ENCODE data around the gene EFNB3. TPM values are rescaled to one million over a fixed set of nuclear protein-coding genes. Genes with fewer than 3 reads are reported as not detected.

The EFNB3 gene
- total RNA-seq, 1 experiment from 2014 or later: 7.6 TPM

Other genes starting within 250 kb of the EFNB3 start
- gene ZBTB4, start 225.6 kb upstream of the EFNB3 start, total RNA-seq (2014; rRNA removed; shearing (Covaris generic)): 24.8 and 28.4 TPM in 2 replicates
- not detected in 2 replicates for gene SLC35G6, start 223.8 kb upstream of the EFNB3 start, total RNA-seq (2014; rRNA removed; shearing (Covaris generic))
- gene POLR2A, start 220.8 kb upstream of the EFNB3 start, total RNA-seq (2014; rRNA removed; shearing (Covaris generic)): 17.8 and 23.4 TPM in 2 replicates
- 9.3 and 17.0 TPM in 2 replicates for gene TNFSF12, start 156.1 kb upstream of the EFNB3 start, total RNA-seq (2014; rRNA removed; shearing (Covaris generic))
- gene TNFSF13, start 146.5 kb upstream of the EFNB3 start, total RNA-seq (2014; rRNA removed; shearing (Covaris generic)): 3.7 and 4.1 TPM in 2 replicates
- 162 and 170 TPM in 2 replicates for gene SENP3, start 143.3 kb upstream of the EFNB3 start, total RNA-seq (2014; rRNA removed; shearing (Covaris generic))
- gene CD68, start 125.6 kb upstream of the EFNB3 start, total RNA-seq (2014; rRNA removed; shearing (Covaris generic)): 11.5 and 15.6 TPM in 2 replicates
- gene MPDU1, start 121.3 kb upstream of the EFNB3 start, total RNA-seq (2014; rRNA removed; shearing (Covaris generic)): 246 and 350 TPM in 2 replicates
- gene SOX15, start 115.1 kb upstream of the EFNB3 start, total RNA-seq (2014; rRNA removed; shearing (Covaris generic)): 2.0 and 7.2 TPM in 2 replicates
- gene FXR2, start 90.3 kb upstream of the EFNB3 start, total RNA-seq (2014; rRNA removed; shearing (Covaris generic)): 61.1 and 76.5 TPM in 2 replicates
- 64.0 and 77.4 TPM in 2 replicates for gene SAT2, start 77.4 kb upstream of the EFNB3 start, total RNA-seq (2014; rRNA removed; shearing (Covaris generic))
- 2.8 TPM in 1 of 2 replicates, not detected in the other for gene SHBG, start 75.1 kb upstream of the EFNB3 start, total RNA-seq (2014; rRNA removed; shearing (Covaris generic))
- not detected in 2 replicates for gene ATP1B2, start 54.3 kb upstream of the EFNB3 start, total RNA-seq (2014; rRNA removed; shearing (Covaris generic))
- gene TP53, start 17.7 kb upstream of the EFNB3 start, total RNA-seq (2014; rRNA removed; shearing (Covaris generic)): 99.3 and 107 TPM in 2 replicates
- 26.0 and 27.4 TPM in 2 replicates for gene WRAP53, start 16.7 kb upstream of the EFNB3 start, total RNA-seq (2014; rRNA removed; shearing (Covaris generic))
- gene DNAH2, start 12.5 kb downstream of the EFNB3 start, total RNA-seq (2014; rRNA removed; shearing (Covaris generic)): 0.17 TPM in 2 replicates
- gene KDM6B, start 129.0 kb downstream of the EFNB3 start, total RNA-seq (2014; rRNA removed; shearing (Covaris generic)): 0.16 and 0.93 TPM in 2 replicates
- gene TMEM88, start 149.9 kb downstream of the EFNB3 start, total RNA-seq (2014; rRNA removed; shearing (Covaris generic)): not detected in 2 replicates
- 200 and 243 TPM in 2 replicates for gene NAA38, start 152.4 kb downstream of the EFNB3 start, total RNA-seq (2014; rRNA removed; shearing (Covaris generic))
- gene CYB5D1, start 152.8 kb downstream of the EFNB3 start, total RNA-seq (2014; rRNA removed; shearing (Covaris generic)): 15.7 and 18.4 TPM in 2 replicates
- 89.2 and 104 TPM in 2 replicates for gene CHD3, start 183.6 kb downstream of the EFNB3 start, total RNA-seq (2014; rRNA removed; shearing (Covaris generic))
- gene RNF227, start 211.1 kb downstream of the EFNB3 start, total RNA-seq (2014; rRNA removed; shearing (Covaris generic)): 1.5 and 1.8 TPM in 2 replicates
- 0.38 and 0.55 TPM in 2 replicates for gene KCNAB3, start 224.7 kb downstream of the EFNB3 start, total RNA-seq (2014; rRNA removed; shearing (Covaris generic))
- 54.2 and 64.2 TPM in 2 replicates for gene TRAPPC1, start 226.7 kb downstream of the EFNB3 start, total RNA-seq (2014; rRNA removed; shearing (Covaris generic))
- gene CNTROB, start 227.0 kb downstream of the EFNB3 start, total RNA-seq (2014; rRNA removed; shearing (Covaris generic)): 34.5 and 35.4 TPM in 2 replicates

All from A172 (cell line).